ENCODE measurements around the gene CABP4.

GRCh38 chr11:67458266-67458665, 3.1 kb downstream of the CABP4 start:
- TF ChIP-seq POLR2AphosphoS5 (IDR thresholded peaks at IDR 0.05; ENCODE audit: low read depth, low read length) (no peak), CTCF (IDR thresholded peaks at IDR 0.05 in 2 of 3, conservative IDR thresholded peaks at IDR 0.05 in 1 of 3; ENCODE audit: borderline replicate concordance in 1 of 3, insufficient read depth in 1 of 3, low read depth in 2 of 3, low read length in 2 of 3) (no peak), JUND (IDR thresholded peaks at IDR 0.05) (no peak), POLR2A (IDR thresholded peaks at IDR 0.05; ENCODE audit: borderline replicate concordance, extremely low read depth, insufficient read depth, insufficient read length) (no peak), EGR1 (IDR thresholded peaks at IDR 0.05; ENCODE audit: low read depth) (no peak), EZH2phosphoT487 (IDR thresholded peaks at IDR 0.05; ENCODE audit: borderline replicate concordance) (no peak), SP1 (IDR thresholded peaks at IDR 0.05; ENCODE audit: low read depth) (no peak), EZH2 (IDR thresholded peaks at IDR 0.05) (no peak), CEBPB (IDR thresholded peaks at IDR 0.05; ENCODE audit: low read depth) (no peak)
- TF ChIP-seq, protein P1, sequence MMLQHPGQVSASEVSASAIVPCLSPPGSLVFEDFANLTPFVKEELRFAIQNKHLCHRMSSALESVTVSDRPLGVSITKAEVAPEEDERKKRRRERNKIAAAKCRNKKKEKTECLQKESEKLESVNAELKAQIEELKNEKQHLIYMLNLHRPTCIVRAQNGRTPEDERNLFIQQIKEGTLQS (IDR thresholded peaks at IDR 0.05): no peak
- TF ChIP-seq, protein P2, sequence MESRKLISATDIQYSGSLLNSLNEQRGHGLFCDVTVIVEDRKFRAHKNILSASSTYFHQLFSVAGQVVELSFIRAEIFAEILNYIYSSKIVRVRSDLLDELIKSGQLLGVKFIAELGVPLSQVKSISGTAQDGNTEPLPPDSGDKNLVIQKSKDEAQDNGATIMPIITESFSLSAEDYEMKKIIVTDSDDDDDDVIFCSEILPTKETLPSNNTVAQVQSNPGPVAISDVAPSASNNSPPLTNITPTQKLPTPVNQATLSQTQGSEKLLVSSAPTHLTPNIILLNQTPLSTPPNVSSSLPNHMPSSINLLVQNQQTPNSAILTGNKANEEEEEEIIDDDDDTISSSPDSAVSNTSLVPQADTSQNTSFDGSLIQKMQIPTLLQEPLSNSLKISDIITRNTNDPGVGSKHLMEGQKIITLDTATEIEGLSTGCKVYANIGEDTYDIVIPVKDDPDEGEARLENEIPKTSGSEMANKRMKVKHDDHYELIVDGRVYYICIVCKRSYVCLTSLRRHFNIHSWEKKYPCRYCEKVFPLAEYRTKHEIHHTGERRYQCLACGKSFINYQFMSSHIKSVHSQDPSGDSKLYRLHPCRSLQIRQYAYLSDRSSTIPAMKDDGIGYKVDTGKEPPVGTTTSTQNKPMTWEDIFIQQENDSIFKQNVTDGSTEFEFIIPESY (IDR thresholded peaks at IDR 0.05; ENCODE audit: extremely low read depth, insufficient replicate concordance, low read length): no peak

All from HCT116 (cell line).